PFSK-1 (cell line): Measurements from ENCODE around the gene GARIN5A.

Source experiments
- SIN3A ChIP-seq: IDR thresholded peaks from 2 replicates; pipeline ENCODE4 v1.6.1; 2012; ENCODE audit warnings: mild to moderate bottlenecking, low read length, moderate library complexity, borderline replicate concordance; ENCODE audit not compliant: insufficient read depth
- TAF1 ChIP-seq: IDR thresholded peaks from 2 replicates; pipeline ENCODE4 v1.6.1; 2012; ENCODE audit warnings: low read length, control low read depth, borderline replicate concordance; ENCODE audit not compliant: insufficient read depth
- TF ChIP-seq, protein P1 (sequence below), 2 experiments: IDR thresholded peaks; 2 replicates each; pipeline versions ENCODE4 v1.6.1 to v1.8.0; 2011 to 2012; ENCODE audit warnings: low read depth in 2 of 2, low read length in 2 of 2, control low read depth in 1 of 2, inconsistent platforms in 1 of 2, mild to moderate bottlenecking in 1 of 2, moderate library complexity in 1 of 2; ENCODE audit not compliant: insufficient read depth in 1 of 2

GRCh38 chr19:50482271-50482855 is 5.7 kb upstream of the GARIN5A start:
- TF ChIP-seq, protein P1, sequence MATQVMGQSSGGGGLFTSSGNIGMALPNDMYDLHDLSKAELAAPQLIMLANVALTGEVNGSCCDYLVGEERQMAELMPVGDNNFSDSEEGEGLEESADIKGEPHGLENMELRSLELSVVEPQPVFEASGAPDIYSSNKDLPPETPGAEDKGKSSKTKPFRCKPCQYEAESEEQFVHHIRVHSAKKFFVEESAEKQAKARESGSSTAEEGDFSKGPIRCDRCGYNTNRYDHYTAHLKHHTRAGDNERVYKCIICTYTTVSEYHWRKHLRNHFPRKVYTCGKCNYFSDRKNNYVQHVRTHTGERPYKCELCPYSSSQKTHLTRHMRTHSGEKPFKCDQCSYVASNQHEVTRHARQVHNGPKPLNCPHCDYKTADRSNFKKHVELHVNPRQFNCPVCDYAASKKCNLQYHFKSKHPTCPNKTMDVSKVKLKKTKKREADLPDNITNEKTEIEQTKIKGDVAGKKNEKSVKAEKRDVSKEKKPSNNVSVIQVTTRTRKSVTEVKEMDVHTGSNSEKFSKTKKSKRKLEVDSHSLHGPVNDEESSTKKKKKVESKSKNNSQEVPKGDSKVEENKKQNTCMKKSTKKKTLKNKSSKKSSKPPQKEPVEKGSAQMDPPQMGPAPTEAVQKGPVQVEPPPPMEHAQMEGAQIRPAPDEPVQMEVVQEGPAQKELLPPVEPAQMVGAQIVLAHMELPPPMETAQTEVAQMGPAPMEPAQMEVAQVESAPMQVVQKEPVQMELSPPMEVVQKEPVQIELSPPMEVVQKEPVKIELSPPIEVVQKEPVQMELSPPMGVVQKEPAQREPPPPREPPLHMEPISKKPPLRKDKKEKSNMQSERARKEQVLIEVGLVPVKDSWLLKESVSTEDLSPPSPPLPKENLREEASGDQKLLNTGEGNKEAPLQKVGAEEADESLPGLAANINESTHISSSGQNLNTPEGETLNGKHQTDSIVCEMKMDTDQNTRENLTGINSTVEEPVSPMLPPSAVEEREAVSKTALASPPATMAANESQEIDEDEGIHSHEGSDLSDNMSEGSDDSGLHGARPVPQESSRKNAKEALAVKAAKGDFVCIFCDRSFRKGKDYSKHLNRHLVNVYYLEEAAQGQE (IDR thresholded peaks at IDR 0.05; ENCODE audit: insufficient read depth in 1 of 2, low read depth in 2 of 2, low read length in 2 of 2), result no peak
- TF ChIP-seq TAF1, result no peak
- no peak for TF ChIP-seq SIN3A
